HepG2 (cell line): ENCODE results near the gene JPT1. TPM values are rescaled to one million over a fixed set of nuclear protein-coding genes. Genes with fewer than 3 reads are reported as not detected.

Source experiments
- MAFK ChIP-seq, 2 experiments: IDR thresholded peaks in 1 of 2; conservative IDR thresholded peaks in 1 of 2; 2 replicates each; pipeline ENCODE4 v1.6.1; 2011; ENCODE audit warnings: improper control_type of control experiment in 2 of 2, low read length in 2 of 2
- MEIS2 ChIP-seq: sonication (generic); formaldehyde crosslinking; IDR thresholded peaks from 2 replicates; pipeline ENCODE4 v1.9.0; 2021; ENCODE audit warnings: mild to moderate bottlenecking, missing genetic modification reagents
- SP5 ChIP-seq: IDR thresholded peaks from 2 replicates; pipeline ENCODE4 v1.6.1; 2016; ENCODE audit warnings: low read depth, borderline replicate concordance
- TBP ChIP-seq: sonication (generic); formaldehyde crosslinking; IDR thresholded peaks from 2 replicates; pipeline ENCODE4 v1.5.0; 2020; ENCODE audit warnings: missing genetic modification reagents
- ZNF274 ChIP-seq: sonication (generic); formaldehyde crosslinking; IDR thresholded peaks from 2 replicates; pipeline ENCODE4 v1.5.1; 2020; ENCODE audit warnings: mild to moderate bottlenecking, missing genetic modification reagents
- ZNF570 ChIP-seq: sonication (generic); formaldehyde crosslinking; IDR thresholded peaks from 2 replicates; pipeline ENCODE4 v1.4.0; 2020; ENCODE audit warnings: mild to moderate bottlenecking, missing genetic modification reagents, borderline replicate concordance
- ZNF724P ChIP-seq: sonication (generic); formaldehyde crosslinking; IDR thresholded peaks from 2 replicates; pipeline ENCODE4 v1.8.0; 2022; ENCODE audit warnings: missing genetic modification reagents, borderline replicate concordance
- ZNF773 ChIP-seq: sonication (generic); formaldehyde crosslinking; IDR thresholded peaks from 2 replicates; pipeline ENCODE4 v1.4.0; 2020; ENCODE audit warnings: missing genetic modification reagents, borderline replicate concordance
- ZNF781 ChIP-seq: sonication (generic); formaldehyde crosslinking; IDR thresholded peaks from 2 replicates; pipeline ENCODE4 v1.5.1; 2020; ENCODE audit warnings: borderline replicate concordance, mild to moderate bottlenecking, missing genetic modification reagents; ENCODE audit errors: not compliant biosample characterization
- polyA plus RNA-seq, 8 experiments: library from polyadenylated mRNA; depleted of rRNA in 3 of 8; stranded (reverse) in 7 of 8; unstranded in 1 of 8; fragments of >200 nt; fragmentation: Illumina TruSeq in 4 of 8; extraction: Trizol in 4 of 8; gene quantifications; 2 replicates each; pipeline versions ENCODE4 v1.2.1 to v1.2.3, GENCODE V29; 2011 to 2016; ENCODE audit warnings: low read depth in 4 of 8, missing spikeins in 1 of 8, mixed read lengths in 1 of 8; ENCODE audit not compliant: insufficient read depth in 1 of 8
- total RNA-seq, 5 experiments: library from RNA; depleted of rRNA; stranded (reverse); fragments of >200 nt; fragmentation: Illumina TruSeq; extraction: Trizol; gene quantifications; 2 replicates each; pipeline ENCODE4 v1.2.3, GENCODE V29; 2016; ENCODE audit warnings: low read depth in 1 of 5
- TF ChIP-seq, protein P1 (sequence below): sonication (generic); formaldehyde crosslinking; IDR thresholded peaks from 2 replicates; pipeline ENCODE4 v1.5.1; 2020; ENCODE audit warnings: mild to moderate bottlenecking, missing genetic modification reagents
- TF ChIP-seq, protein P2 (sequence below): sonication (generic); formaldehyde crosslinking; IDR thresholded peaks from 2 replicates; pipeline ENCODE4 v1.5.1; 2020; ENCODE audit warnings: missing genetic modification reagents, mild to moderate bottlenecking, borderline replicate concordance
- TF ChIP-seq, protein P3 (sequence below): sonication (generic); formaldehyde crosslinking; IDR thresholded peaks from 2 replicates; pipeline ENCODE4 v1.4.0; 2020; ENCODE audit warnings: missing genetic modification reagents, borderline replicate concordance
- TF ChIP-seq, protein P4 (sequence below): sonication (generic); formaldehyde crosslinking; IDR thresholded peaks from 2 replicates; pipeline ENCODE4 v1.4.0; 2020; ENCODE audit warnings: missing genetic modification reagents

The JPT1 gene
- total and polyA plus RNA-seq, 2 of the 13 experiments (the other 11 are each of a cell fraction or from before 2014, with no cell fraction given), result 43.3 to 256 TPM

DNA sequence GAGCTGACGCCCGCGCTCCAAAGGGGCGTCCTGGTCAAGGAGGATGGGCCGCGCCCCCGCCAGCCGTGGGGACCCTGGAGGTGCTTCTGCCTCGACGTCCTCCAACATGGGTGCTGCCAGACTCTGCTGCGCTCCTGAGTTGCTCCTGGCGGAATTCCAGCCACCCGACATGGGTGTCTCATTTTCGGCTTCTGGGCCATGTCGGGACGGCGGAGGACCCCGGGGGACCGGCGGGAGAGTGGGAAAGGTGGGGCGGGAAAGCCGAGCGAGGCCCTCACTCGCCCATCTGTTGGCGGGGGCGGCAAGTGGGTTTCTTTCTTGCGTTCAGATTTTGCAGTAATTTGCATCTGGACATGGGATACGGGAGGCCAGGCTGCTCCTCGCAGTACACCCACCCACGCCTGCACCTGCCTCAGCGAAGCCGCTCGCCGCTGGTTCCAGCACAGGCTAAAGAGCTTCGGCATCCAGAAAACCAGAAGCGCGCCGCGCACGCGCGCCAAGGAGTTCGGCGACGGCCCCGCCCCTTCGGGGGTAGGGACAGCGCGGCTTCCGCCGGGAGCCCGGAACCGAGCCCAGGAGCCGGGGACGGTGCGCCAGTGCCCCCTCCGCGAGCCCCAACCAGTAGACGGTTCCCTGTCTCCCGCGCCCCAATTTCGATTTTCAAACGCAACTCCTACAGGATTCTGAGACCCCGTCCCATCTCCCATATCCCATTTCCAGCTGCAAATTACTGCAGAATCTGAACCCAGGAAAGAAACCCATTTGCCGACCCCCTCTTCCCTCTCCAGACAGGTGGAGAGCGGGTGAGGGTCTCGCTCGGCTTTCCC lies 44.7 kb downstream of the JPT1 start, which contains the start of gene ARMC7 (continued):
- no peak for TF ChIP-seq ZNF773 (CRISPR knock-in tag)
- TF ChIP-seq, protein P1, sequence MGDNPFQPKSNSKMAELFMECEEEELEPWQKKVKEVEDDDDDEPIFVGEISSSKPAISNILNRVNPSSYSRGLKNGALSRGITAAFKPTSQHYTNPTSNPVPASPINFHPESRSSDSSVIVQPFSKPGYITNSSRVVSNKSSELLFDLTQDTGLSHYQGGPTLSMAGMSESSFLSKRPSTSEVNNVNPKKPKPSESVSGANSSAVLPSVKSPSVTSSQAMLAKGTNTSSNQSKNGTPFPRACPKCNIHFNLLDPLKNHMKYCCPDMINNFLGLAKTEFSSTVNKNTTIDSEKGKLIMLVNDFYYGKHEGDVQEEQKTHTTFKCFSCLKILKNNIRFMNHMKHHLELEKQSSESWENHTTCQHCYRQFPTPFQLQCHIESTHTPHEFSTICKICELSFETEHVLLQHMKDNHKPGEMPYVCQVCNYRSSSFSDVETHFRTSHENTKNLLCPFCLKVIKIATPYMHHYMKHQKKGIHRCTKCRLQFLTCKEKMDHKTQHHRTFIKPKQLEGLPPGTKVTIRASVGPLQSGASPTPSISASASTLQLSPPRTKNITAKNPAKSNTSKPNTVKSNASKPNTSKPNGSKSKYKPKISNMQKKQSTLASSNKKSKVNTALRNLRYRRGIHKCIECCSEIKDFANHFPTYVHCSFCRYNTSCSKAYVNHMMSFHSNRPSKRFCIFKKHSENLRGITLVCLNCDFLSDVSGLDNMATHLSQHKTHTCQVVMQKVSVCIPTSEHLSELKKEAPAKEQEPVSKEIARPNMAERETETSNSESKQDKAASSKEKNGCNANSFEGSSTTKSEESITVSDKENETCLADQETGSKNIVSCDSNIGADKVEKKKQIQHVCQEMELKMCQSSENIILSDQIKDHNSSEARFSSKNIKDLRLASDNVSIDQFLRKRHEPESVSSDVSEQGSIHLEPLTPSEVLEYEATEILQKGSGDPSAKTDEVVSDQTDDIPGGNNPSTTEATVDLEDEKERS (CRISPR knock-in tag), result 0 out of 2 replicates have a peak, but pooled peaks have one; percentile 46
- TF ChIP-seq ZNF724P, result 0 out of 2 replicates have a peak, but pooled peaks have one; percentile 16
- no peak; the same call in 1 of the 2 replicates for TF ChIP-seq TBP (CRISPR knock-in tag)
- TF ChIP-seq, protein P2, sequence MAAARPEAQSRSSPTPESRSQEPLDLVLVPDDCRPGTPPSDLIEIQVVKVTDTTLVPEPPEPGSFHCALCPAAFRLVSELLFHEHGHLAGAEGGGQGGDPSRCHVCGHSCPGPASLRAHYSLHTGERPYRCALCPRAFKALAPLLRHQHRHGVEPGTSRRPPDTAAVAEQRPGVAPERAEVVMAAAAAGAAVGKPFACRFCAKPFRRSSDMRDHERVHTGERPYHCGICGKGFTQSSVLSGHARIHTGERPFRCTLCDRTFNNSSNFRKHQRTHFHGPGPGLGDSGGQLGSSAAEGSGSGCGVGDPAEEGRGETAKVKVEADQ (CRISPR knock-in tag), result no peak
- TF ChIP-seq, protein P3, sequence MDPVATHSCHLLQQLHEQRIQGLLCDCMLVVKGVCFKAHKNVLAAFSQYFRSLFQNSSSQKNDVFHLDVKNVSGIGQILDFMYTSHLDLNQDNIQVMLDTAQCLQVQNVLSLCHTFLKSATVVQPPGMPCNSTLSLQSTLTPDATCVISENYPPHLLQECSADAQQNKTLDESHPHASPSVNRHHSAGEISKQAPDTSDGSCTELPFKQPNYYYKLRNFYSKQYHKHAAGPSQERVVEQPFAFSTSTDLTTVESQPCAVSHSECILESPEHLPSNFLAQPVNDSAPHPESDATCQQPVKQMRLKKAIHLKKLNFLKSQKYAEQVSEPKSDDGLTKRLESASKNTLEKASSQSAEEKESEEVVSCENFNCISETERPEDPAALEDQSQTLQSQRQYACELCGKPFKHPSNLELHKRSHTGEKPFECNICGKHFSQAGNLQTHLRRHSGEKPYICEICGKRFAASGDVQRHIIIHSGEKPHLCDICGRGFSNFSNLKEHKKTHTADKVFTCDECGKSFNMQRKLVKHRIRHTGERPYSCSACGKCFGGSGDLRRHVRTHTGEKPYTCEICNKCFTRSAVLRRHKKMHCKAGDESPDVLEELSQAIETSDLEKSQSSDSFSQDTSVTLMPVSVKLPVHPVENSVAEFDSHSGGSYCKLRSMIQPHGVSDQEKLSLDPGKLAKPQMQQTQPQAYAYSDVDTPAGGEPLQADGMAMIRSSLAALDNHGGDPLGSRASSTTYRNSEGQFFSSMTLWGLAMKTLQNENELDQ (CRISPR knock-in tag), result no peak
- TF ChIP-seq MEIS2 (CRISPR knock-in tag), result peak; percentile 85
- TF ChIP-seq SP5 (CRISPR knock-in tag), result peak; percentile 47; the same call in 1 of the 2 replicates
- no peak for TF ChIP-seq MAFK (conservative IDR thresholded peaks at IDR 0.05 in 1 of 2, IDR thresholded peaks at IDR 0.05 in 1 of 2; ENCODE audit: low read length in 2 of 2)
- TF ChIP-seq ZNF570 (CRISPR knock-in tag), result no peak
- TF ChIP-seq, protein P4, sequence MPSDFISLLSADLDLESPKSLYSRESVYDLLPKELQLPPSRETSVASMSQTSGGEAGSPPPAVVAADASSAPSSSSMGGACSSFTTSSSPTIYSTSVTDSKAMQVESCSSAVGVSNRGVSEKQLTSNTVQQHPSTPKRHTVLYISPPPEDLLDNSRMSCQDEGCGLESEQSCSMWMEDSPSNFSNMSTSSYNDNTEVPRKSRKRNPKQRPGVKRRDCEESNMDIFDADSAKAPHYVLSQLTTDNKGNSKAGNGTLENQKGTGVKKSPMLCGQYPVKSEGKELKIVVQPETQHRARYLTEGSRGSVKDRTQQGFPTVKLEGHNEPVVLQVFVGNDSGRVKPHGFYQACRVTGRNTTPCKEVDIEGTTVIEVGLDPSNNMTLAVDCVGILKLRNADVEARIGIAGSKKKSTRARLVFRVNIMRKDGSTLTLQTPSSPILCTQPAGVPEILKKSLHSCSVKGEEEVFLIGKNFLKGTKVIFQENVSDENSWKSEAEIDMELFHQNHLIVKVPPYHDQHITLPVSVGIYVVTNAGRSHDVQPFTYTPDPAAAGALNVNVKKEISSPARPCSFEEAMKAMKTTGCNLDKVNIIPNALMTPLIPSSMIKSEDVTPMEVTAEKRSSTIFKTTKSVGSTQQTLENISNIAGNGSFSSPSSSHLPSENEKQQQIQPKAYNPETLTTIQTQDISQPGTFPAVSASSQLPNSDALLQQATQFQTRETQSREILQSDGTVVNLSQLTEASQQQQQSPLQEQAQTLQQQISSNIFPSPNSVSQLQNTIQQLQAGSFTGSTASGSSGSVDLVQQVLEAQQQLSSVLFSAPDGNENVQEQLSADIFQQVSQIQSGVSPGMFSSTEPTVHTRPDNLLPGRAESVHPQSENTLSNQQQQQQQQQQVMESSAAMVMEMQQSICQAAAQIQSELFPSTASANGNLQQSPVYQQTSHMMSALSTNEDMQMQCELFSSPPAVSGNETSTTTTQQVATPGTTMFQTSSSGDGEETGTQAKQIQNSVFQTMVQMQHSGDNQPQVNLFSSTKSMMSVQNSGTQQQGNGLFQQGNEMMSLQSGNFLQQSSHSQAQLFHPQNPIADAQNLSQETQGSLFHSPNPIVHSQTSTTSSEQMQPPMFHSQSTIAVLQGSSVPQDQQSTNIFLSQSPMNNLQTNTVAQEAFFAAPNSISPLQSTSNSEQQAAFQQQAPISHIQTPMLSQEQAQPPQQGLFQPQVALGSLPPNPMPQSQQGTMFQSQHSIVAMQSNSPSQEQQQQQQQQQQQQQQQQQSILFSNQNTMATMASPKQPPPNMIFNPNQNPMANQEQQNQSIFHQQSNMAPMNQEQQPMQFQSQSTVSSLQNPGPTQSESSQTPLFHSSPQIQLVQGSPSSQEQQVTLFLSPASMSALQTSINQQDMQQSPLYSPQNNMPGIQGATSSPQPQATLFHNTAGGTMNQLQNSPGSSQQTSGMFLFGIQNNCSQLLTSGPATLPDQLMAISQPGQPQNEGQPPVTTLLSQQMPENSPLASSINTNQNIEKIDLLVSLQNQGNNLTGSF (CRISPR knock-in tag), result no peak; the same call in 1 of the 2 replicates
- peak; percentile 43; the same call in 1 of the 2 replicates for TF ChIP-seq ZNF274 (CRISPR knock-in tag)
- peak; percentile 61 for TF ChIP-seq ZNF781 (CRISPR knock-in tag)
